Measurements from ENCODE around the gene TMX4. TPM values are rescaled to one million over a fixed set of nuclear protein-coding genes. Genes with fewer than 3 reads are reported as not detected.

Gene TMX4
- total RNA-seq, 2 donors from 2014 or later, result 17.9 to 25.4 TPM

GRCh38 chr20:8061861-8062518 lies 42.4 kb upstream of the TMX4 start:
- Histone ChIP-seq H3K9me3 (no peaks in the 10 kb centered on the region), H3K4me3 (no peak overlapping the region), H3K36me3 (replicated peaks in 1 of 2; ENCODE audit: insufficient read depth in 1 of 2, low read depth in 2 of 2) (no peaks in the 10 kb centered on the region), H3K27ac (no peak overlapping the region), H3K27me3 (no peaks in the 10 kb centered on the region), H3K4me1 (no peaks in the 10 kb centered on the region)
- intact Hi-C loops (cut with DNase I), result no loop called here
- DNase-seq, result no peak
- ATAC-seq, result no peak
- TF ChIP-seq CTCF (IDR thresholded peaks at IDR 0.05) (no peak), POLR2A (IDR thresholded peaks at IDR 0.05) (no peak)
- WGBS, 2 donors, result 67 to 73% methylated on average over 5 of the region's 5 CpGs

GRCh38 chr20:8060977-8061376 lies 41.4 kb upstream of the TMX4 start:
- Histone ChIP-seq H3K4me1 (no peaks in the 10 kb centered on the region), H3K27ac (no peak overlapping the region), H3K4me3 (no peak overlapping the region), H3K9me3 (no peaks in the 10 kb centered on the region), H3K36me3 (replicated peaks in 1 of 2; ENCODE audit: insufficient read depth in 1 of 2, low read depth in 2 of 2) (no peaks in the 10 kb centered on the region), H3K27me3 (no peaks in the 10 kb centered on the region)
- ATAC-seq (no peak), DNase-seq (no peak)
- TF ChIP-seq CTCF (IDR thresholded peaks at IDR 0.05), result no peak
- TF ChIP-seq POLR2A (IDR thresholded peaks at IDR 0.05), result no peak
- intact Hi-C loops (cut with DNase I), result no loop called here

GRCh38 chr20:8057871-8058270 lies 38.3 kb upstream of the TMX4 start:
- Histone ChIP-seq H3K27ac (no peak overlapping the region), H3K9me3 (no peaks in the 10 kb centered on the region), H3K4me3 (no peak overlapping the region), H3K27me3 (no peaks in the 10 kb centered on the region), H3K36me3 (replicated peaks in 1 of 2; ENCODE audit: insufficient read depth in 1 of 2, low read depth in 2 of 2) (no peaks in the 10 kb centered on the region), H3K4me1 (no peaks in the 10 kb centered on the region)
- DNase-seq (no peak), ATAC-seq (no peak)
- WGBS, 2 donors, result 50 to 75% methylated on average over 3 of the region's 3 CpGs
- intact Hi-C loops (cut with DNase I), result loop anchor here (10.0 kb wide), 1 partner anchor 327 kb away; no protein-coding TSS in a partner anchor
- TF ChIP-seq CTCF (IDR thresholded peaks at IDR 0.05) (no peak), POLR2A (IDR thresholded peaks at IDR 0.05) (no peak)

GRCh38 chr20:8055096-8055495 lies 35.5 kb upstream of the TMX4 start:
- no peak overlapping the region for H3K4me3 ChIP-seq
- TF ChIP-seq POLR2A (IDR thresholded peaks at IDR 0.05), result no peak
- H3K4me1 ChIP-seq, result no peaks in the 10 kb centered on the region
- H3K9me3 ChIP-seq, result no peaks in the 10 kb centered on the region
- ATAC-seq (no peak), DNase-seq (no peak)
- 61 to 65% methylated on average over 3 of the region's 3 CpGs for WGBS, 2 donors
- no peaks in the 10 kb centered on the region for H3K36me3 ChIP-seq (replicated peaks in 1 of 2; ENCODE audit: insufficient read depth in 1 of 2, low read depth in 2 of 2)
- H3K27me3 ChIP-seq, result no peaks in the 10 kb centered on the region
- no peak overlapping the region for H3K27ac ChIP-seq
- intact Hi-C loops (cut with DNase I), result loop anchor here (10.0 kb wide), 1 partner anchor 330 kb away; no protein-coding TSS in a partner anchor

GRCh38 chr20:8050157-8050837 lies 30.7 kb upstream of the TMX4 start:
- H3K36me3 ChIP-seq (replicated peaks in 1 of 2; ENCODE audit: insufficient read depth in 1 of 2, low read depth in 2 of 2), result no peaks in the 10 kb centered on the region
- no peak overlapping the region for H3K4me3 ChIP-seq
- H3K4me1 ChIP-seq, result no peaks in the 10 kb centered on the region
- ATAC-seq (no peak), DNase-seq (no peak)
- H3K27ac ChIP-seq, result no peak overlapping the region
- no peaks in the 10 kb centered on the region for H3K9me3 ChIP-seq
- intact Hi-C loops (cut with DNase I), result loop anchor here (10.0 kb wide), 1 partner anchor 335 kb away; no protein-coding TSS in a partner anchor
- no peaks in the 10 kb centered on the region for H3K27me3 ChIP-seq
- TF ChIP-seq CTCF (IDR thresholded peaks at IDR 0.05) (no peak), POLR2A (IDR thresholded peaks at IDR 0.05) (no peak)
- WGBS, 2 donors, result 50 to 55% methylated on average over 10 of the region's 10 CpGs

Data from body of pancreas (tissue), 4 donors.